ENCODE measurements around the gene RFX4.

GRCh38 chr12:106794369-106794768, 211.6 kb downstream of the RFX4 start:
- TF ChIP-seq CTCF (IDR thresholded peaks at IDR 0.05): no peak
- TF ChIP-seq POLR2A (IDR thresholded peaks at IDR 0.05): no peak

Measured in testis (tissue), 2 donors.